NB4 (cell line): ENCODE results near the gene DDX41.

Experiments used
- CTCF ChIP-seq: IDR thresholded peaks from one replicate; pipeline ENCODE4 v1.5.1; 2012; ENCODE audit warnings: low read depth, low read length
- POLR2A ChIP-seq: IDR thresholded peaks from 2 replicates; pipeline ENCODE4 v1.6.1; 2011; ENCODE audit warnings: mild to moderate bottlenecking; ENCODE audit not compliant: insufficient read length; ENCODE audit errors: extremely low read depth

GRCh38 chr5:177493795-177494345, 22.9 kb downstream of the DDX41 start:
- TF ChIP-seq CTCF (no peak), POLR2A (no peak)
